ENCODE measurements around the gene APOD. TPM values are rescaled to one million over a fixed set of nuclear protein-coding genes. Genes with fewer than 3 reads are reported as not detected.

The APOD gene
- polyA plus RNA-seq, 1 experiment: 8.3 TPM

DNA sequence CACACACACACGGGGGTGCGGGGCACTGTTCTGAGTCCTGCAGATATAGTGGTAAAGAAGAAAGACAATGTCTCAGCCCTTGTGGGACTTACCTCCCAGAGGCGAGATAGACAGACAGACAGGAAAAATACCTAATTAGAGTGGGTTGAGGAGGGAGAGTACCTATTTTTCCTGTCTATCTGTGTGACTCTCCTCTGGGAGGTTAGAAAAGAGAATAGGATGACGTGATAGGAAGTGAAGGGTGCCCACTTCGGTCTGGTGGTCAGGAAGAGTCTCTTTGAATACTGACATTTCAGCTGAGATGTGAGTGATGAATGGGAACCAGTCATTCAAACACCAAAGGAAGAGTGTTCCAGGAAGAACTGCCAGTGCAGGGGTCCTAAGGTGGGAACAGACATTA lies 4.1 kb upstream of the APOD start:
- H3K4me3 ChIP-seq (ENCODE audit: low read depth, low read length): no peak overlapping the region
- 0 out of 2 replicates have a peak, but pooled peaks cover 1% of the 10 kb centered on the region for H3K27me3 ChIP-seq (ENCODE audit: control insufficient read depth, insufficient read depth, low read length)
- ChIA-PET CTCF (no interaction called here), POLR2A (no interaction called here)
- DNase-seq (ENCODE audit: low read depth): no peak
- TF ChIP-seq, protein P1, sequence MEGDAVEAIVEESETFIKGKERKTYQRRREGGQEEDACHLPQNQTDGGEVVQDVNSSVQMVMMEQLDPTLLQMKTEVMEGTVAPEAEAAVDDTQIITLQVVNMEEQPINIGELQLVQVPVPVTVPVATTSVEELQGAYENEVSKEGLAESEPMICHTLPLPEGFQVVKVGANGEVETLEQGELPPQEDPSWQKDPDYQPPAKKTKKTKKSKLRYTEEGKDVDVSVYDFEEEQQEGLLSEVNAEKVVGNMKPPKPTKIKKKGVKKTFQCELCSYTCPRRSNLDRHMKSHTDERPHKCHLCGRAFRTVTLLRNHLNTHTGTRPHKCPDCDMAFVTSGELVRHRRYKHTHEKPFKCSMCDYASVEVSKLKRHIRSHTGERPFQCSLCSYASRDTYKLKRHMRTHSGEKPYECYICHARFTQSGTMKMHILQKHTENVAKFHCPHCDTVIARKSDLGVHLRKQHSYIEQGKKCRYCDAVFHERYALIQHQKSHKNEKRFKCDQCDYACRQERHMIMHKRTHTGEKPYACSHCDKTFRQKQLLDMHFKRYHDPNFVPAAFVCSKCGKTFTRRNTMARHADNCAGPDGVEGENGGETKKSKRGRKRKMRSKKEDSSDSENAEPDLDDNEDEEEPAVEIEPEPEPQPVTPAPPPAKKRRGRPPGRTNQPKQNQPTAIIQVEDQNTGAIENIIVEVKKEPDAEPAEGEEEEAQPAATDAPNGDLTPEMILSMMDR (IDR thresholded peaks at IDR 0.05; ENCODE audit: insufficient read depth, low read depth, low read length): no peak
- H3K36me3 ChIP-seq (ENCODE audit: control insufficient read depth, insufficient read depth, low read length): no peaks in the 10 kb centered on the region

DNA sequence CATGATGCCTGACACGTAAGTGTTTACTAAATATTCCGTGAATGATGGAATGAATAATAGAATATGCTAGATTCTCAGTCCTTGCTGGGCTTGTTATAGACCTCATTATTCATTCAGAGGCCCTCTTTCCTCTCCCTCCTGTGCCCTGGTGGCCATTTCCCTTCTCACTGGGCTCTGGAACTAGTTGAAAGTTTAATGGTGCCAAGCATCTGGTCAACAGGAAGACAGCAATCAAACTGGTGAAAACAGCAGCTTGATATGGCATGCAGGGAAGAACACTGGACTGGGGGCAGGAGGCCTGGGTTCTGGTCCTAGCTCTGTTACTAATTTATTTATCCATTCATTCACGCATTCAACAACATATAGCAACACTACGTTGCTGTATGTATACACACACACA lies 3.7 kb upstream of the APOD start:
- POLR2A ChIA-PET: no interaction called here
- CTCF ChIA-PET: no interaction called here

DNA sequence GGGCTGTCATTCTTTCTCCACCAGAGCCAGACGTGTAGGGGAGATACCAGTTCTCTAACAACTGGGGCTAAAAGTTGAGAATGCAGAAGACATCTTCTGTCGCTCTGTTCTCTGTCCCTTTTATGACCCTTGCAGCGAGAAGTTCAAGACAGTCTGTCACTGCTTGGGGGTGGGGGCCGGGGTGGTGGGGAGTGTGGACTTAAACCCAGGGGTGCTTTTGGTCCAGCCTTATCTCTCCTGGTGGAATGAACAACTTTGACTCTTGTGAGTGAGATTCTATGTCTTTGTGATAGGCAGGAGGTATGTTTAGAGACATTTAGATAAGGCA lies 767 bp upstream of the APOD start:
- no peak overlapping the region for H3K4me3 ChIP-seq (ENCODE audit: low read depth, low read length)
- POLR2A ChIA-PET: interaction anchor here (0.7 to 0.9 kb wide), 3 partner anchors 11 to 1002 kb away, joined by 3 to 5 read pairs (median 4); no protein-coding TSS in a partner anchor
- CTCF ChIA-PET: no interaction called here
- no peaks in the 10 kb centered on the region for H3K36me3 ChIP-seq (ENCODE audit: control insufficient read depth, insufficient read depth, low read length)
- 0 out of 2 replicates have a peak, but pooled peaks cover 1% of the 10 kb centered on the region for H3K27me3 ChIP-seq (ENCODE audit: control insufficient read depth, insufficient read depth, low read length)
- no peak for DNase-seq (ENCODE audit: low read depth)
- TF ChIP-seq, protein P1 (IDR thresholded peaks at IDR 0.05; ENCODE audit: insufficient read depth, low read depth, low read length): no peak

More for the DNA sequence above, 3.7 kb upstream of the APOD start:
- Histone ChIP-seq H3K27me3 (ENCODE audit: control insufficient read depth, insufficient read depth, low read length) (0 out of 2 replicates have a peak, but pooled peaks cover 1% of the 10 kb centered on the region), H3K4me3 (ENCODE audit: low read depth, low read length) (no peak overlapping the region), H3K36me3 (ENCODE audit: control insufficient read depth, insufficient read depth, low read length) (no peaks in the 10 kb centered on the region)
- no peak for DNase-seq (ENCODE audit: low read depth)
- TF ChIP-seq, protein P1 (IDR thresholded peaks at IDR 0.05; ENCODE audit: insufficient read depth, low read depth, low read length): no peak

DNA sequence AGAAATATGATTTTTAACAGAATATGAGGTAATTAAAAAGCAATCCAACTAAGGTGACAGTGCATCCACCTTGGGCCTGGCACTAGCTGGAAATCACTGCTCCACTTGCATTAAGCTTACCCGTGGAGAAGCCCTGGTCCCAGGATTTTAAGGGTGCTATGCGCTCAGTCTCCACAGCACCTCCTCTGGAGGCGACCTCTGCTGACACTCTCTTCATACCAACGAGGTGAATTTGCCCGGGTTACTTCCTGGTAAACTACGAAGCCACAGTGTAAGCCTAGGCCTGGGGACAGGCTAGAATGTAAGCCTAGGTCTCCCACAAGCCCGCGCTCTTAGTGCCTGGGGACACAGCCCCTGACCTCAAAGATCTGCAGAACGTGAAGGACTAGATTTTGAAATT lies 793 bp downstream of the APOD start:
- TF ChIP-seq, protein P1 (IDR thresholded peaks at IDR 0.05; ENCODE audit: insufficient read depth, low read depth, low read length): no peak
- no peak for DNase-seq (ENCODE audit: low read depth)
- POLR2A ChIA-PET: no interaction called here
- Histone ChIP-seq H3K36me3 (ENCODE audit: control insufficient read depth, insufficient read depth, low read length) (no peaks in the 10 kb centered on the region), H3K27me3 (ENCODE audit: control insufficient read depth, insufficient read depth, low read length) (0 out of 2 replicates have a peak, but pooled peaks cover 1% of the 10 kb centered on the region), H3K4me3 (ENCODE audit: low read depth, low read length) (no peak overlapping the region)
- CTCF ChIA-PET: no interaction called here

DNA sequence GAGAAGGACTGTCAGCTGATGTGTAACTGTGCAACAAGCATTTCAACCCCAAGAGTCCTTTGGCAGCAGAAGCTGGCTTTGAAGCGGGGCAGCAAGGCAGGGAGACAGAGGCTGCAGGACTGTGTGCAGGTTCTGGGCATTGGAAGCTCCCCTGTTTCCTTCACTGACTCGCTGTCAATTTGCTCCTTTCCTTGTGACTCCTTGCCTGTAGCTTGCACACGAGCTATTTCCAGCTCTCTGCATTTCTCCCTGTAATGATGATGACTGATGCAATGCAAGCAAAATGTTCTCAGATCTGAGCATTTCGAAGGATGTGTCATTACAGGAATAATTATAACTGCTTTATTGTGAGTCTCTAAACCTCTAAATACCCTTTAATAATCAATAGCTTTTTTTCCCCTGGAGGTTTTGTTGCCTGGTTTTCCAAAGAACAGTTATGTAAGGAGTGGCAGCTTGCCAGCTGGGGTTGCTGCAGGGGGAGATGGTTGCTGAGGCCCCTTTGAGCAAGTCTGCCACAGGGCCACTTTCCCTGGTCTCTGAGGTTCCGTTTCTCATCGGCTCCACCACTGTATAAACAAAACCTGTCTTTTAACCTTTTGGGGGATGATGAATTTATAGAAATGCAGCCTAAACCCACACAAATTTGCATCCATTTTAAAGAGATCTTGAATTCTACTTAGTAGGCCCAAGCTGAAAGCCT lies 2.8 kb downstream of the APOD start:
- ChIA-PET POLR2A (no interaction called here), CTCF (interaction anchor here (0.7 to 1.4 kb wide), 5 partner anchors 23 to 310 kb away, joined by 3 to 4 read pairs (median 3); partner anchors contain the start of gene XXYLT1)
- Histone ChIP-seq H3K4me3 (ENCODE audit: low read depth, low read length) (no peak overlapping the region), H3K36me3 (ENCODE audit: control insufficient read depth, insufficient read depth, low read length) (no peaks in the 10 kb centered on the region), H3K27me3 (ENCODE audit: control insufficient read depth, insufficient read depth, low read length) (no peaks in the 10 kb centered on the region)
- TF ChIP-seq, protein P1 (IDR thresholded peaks at IDR 0.05; ENCODE audit: insufficient read depth, low read depth, low read length): no peak
- DNase-seq (ENCODE audit: low read depth): no peak

Measured in BJ (cell line).